Activated CD8-positive, alpha-beta memory T cell treated with anti-CD3 and anti-CD28 coated beads for 48 hours (primary cell): Measurements from ENCODE around the gene MYH9.
A peak's percentile ranks its signal among the peaks of the same experiment; 100 is the strongest.
"Not testable (repeated sequence)": the region's sequence is repeated elsewhere in the genome, so short reads cannot be mapped to it uniquely, and the experiment has no call there.

ENCODE experiments used
- DNase-seq, 3 experiments: peaks; one replicate each; pipeline ENCODE4 v3.0.0-alpha.2; 2020; ENCODE audit warnings: low read depth in 2 of 3, low spot score in 2 of 3

The MYH9 gene

DNA sequence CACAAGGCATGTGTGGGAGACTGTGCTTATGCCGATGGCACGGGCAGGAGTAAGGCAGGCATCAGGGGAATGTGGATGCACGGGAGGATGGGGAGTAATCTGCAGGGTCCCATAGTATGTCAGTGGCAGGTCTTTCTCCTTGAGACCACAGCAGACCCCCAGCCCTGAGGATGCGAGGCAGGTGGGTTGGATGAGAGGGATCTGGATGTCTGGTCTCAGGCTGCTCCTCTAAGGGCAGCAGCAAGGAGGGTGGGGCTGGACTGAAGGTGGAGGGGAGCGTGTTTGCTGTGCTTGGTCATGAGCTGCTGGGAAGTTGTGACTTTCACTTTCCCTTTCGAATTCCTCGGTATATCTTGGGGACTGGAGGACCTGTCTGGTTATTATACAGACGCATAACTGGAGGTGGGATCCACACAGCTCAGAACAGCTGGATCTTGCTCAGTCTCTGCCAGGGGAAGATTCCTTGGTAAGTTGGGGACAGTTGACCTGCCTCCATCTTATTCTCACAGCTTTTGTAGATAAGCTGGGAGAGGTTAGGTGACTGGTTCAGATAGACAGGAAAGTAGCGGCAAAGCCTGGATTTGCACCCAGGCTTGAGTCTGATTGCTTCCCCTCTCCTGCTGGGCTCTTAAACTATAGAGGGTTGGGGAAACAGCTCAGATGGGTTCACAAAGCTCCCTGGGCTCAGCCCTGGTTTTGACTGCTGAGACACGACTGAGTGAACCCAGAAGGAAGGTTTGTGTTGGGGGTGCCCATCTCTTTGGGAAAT, 134.8 kb downstream of the MYH9 start, which contains the start of gene APOL1:
APOL1 (plus strand) TSS at position 380 of the 769 bp plus-strand sequence. CDS start 1,823 bp downstream, outside the sequence.
- no peak for DNase-seq

DNA sequence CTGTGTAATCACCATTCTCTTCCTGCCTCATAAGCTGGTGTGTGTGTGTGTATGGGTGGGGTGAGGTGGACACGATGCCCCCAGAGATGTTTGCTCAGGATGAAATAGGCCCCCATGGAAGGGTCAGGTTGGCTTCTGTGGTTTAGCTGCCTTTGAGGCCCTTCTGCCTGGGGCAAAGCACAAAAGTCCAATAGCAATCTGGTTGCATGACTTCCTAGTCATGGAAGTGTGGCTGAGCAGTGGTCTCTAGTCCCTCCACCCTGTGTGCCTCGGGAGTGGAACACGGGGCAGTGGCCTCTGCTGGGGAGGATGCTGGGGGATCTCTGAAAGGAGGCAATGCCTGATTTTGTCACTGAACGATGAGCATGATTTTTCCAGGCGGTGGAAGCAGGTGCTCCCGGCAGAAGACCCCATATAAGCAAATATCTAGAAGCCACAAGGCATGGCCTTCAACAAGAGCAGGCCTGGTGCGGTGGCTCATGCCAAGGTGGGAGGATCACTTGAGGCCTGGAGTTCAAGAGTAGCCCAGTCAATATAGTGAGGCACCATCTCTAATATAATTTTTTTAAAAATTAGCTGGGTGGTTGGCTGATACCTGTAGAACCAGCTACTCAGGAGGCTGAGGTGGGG, 135.7 kb downstream of the MYH9 start:
- not testable (repeated sequence) for DNase-seq

DNA sequence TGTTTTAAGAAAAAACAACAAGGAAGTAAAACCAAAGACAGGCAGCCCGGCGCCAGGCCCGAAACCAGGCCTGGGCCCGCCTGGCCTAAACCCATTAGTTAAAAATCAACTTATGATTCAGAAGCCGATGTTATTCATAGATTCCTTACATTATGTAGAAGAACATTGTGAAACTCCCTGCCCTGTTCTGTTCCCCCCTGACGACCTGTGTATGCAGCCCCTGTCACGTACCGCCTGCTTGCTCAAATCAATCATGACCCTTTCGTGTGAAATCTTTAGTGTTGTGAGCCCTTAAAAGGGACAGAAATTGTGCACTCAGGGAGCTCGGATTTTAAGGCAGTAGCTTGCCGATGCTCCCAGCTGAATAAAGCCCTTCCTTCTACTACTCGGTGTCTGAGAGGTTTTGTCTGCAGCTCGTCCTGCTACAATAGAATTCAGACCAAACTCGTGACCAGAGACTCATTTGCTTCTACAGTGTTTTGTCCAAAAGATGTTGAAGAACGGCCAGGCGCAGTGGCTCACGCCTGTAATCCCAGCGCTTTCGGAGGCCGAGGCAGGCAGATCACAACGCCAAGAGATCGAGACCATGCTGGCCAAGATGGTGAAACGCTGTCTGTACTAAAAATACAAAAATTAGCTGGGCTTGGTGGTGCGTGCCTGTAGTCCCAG, 137.3 kb downstream of the MYH9 start:
- not testable (repeated sequence) for DNase-seq

DNA sequence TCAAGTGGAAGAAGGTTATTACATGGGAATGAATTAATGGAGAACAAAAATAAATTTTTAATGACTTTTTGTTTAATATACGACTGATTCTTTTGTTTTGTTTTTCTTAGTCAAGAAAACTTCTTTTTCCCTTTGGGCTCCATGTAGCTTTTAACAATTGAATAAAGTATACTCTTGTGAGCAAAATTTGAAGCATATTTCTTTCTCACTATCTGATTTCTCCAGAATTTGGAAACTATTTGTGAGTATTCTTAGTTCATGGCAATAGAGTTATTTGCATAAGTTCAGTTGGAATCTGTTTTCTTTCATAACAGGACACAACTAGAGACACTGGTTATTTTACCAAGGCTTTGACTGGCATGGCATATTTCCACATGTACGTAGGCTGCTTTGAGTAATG, 138.6 kb downstream of the MYH9 start:
- no peak for DNase-seq

DNA sequence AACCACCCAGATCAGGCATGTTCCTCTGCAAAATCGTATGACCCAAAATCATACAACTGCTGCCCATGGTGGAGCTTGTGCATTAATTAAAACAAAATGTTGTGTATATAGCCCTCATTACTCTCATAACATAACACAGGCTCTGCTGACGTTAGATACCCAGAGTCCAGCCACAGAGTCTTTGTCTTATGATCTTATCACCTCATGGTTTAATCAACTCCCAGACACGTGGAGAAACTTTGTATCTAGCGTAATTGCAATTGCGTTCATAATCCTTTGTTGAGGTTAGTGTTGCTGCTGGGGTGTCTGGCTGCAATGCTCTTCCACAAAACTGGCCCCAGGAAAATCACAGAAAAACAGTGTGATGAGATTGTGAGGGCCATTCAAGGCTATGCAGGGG, 139.8 kb downstream of the MYH9 start:
- DNase-seq = no peak

DNA sequence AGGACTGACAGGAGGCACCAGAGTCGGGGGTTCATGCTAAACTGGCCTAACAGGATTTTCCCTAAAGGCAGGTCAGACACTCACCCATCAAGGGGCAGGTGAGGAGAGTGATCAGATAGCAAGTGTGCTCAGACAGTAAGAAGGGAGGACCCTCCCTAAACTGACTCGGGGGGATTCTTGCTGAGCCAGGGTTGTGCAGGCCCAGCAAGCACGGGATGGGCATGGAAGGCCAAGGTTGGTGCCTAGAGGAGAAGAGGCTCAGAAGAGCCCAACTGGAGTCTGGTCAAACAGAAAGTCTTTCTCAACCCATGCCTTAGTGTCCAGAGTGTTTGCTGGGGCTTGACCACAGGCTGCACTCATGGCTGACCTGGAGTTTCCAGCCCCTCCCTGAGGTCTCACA, 141.0 kb downstream of the MYH9 start:
- DNase-seq = no peak

DNA sequence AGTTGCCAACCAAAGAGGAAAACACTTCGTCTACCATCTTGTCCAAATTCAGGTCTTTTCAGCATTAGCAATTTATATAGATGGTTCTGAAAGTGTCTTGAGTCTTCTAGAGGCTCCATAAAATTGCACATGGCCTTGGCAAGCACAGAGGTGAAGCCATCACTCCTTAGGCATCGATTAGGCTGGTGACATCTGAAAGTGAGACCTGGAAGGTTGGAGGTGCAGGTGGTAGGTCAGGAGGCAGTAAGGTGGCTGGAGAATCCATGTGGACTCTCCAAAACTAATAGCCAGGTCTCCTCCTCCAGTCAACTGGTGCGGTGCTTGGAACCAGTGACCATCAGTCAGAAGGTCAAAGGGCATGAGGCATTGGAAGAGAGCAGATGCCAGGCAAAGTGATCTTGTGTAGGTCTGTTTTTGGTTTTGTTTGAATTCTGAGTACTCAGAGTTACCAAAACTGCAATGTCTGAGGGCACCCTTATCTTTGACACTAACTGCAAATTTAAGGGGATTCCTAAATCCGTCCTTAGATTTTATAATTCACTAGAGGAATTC, 141.9 kb downstream of the MYH9 start:
- DNase-seq = no peak

DNA sequence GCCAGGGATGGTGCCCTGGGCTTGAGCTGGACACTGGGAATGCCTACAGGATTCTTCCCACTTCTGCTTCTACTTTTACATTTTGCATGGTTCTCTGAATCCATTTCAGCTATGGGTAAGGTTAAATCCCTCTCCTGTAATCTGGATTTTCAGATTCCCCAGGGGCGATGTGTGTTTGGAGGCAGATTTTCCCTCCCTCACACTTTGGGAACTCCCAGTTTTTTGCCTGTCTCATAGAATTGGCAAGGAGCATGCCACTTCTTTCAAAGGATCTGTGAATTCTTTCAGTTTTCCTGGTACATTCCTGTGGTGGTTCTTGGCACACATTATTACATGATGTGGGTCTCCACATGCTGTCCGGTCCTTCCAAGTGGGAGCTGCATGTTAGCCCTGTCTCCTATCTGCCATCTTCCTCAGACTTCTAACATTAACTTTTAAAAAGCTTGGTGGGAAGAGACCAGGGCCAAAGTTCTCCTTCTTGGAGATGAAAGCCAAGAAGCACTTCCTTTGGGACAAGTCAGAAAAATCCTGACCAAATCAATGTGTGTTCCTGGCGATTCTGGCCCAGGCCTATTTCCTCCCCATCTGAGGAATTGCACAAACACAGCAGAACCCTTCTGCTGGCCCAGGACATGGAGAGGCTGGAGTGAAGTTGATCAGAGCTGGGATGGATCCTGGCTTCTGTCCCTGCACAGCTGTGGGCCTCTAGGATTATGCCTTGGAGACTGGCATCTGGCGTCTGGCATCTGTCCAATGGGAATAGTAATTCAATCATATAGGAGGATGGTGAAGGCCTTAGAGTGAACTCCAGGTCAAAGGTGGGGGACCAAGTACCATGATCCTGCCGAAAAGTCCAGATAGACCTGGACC, 143.0 kb downstream of the MYH9 start:
- no peak for DNase-seq

DNA sequence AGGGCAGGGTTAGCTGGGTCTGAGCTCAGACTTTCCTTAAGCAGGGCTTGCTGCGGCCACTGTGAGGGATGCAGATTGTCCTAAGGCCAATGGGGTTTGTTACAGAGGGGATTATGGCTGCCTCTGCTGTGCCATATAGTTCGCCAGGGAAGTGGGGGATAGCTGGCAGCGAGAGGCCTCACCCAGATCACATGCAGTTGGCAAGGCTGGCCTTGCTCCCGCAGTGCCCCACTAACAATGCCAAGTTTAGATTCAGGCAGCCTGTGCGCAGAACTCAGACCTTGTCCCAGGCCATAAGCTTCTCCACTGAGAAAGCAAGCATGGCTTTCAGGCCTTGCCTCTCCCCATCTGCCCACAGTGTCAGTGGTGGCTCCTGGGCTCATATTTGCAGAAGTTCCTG, 143.8 kb downstream of the MYH9 start:
- DNase-seq = no peak

DNA sequence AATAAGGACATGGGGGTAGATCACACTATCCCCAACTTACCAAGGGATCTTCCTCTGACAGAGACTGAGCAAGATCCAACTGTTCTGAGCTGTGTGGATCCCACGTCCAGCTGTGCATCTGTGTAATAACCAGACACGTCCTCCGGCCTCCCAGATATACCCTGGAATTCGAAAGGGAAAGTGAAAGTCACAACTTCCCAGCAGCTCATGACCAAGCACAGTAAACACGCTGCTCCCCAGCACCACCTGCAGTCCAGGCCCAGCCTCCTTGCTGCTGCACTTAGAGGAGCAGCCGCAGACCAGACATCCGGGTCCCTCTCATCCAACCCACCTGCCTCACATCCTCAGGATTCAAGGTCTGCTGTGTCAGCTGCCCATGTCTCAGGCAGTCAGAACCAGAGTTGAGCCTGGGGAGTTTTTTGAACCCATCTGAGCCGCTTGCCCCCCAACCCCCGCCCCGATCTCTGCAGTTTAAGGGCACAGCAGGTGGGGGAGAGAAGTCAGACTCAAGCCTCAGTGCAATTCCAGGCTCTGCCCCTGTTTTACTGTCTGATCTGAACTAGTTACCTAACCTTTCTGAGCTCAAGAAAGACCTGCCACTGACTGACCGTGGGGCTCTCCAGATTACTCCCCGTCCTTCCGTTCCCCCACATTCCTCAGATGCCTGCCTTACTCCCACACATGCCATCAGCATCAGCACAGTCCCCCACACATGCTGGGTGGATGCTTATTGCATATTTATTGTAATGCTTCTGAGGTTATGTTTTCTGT, 148.2 kb downstream of the MYH9 start, which contains the start of gene APOL2:
APOL2 (minus strand) TSS at position 127 of the 771 bp plus-strand sequence. CDS start 6,365 bp downstream, outside the sequence.
- peak in 2 of 3 experiments; percentile 57 to 60 for DNase-seq

DNA sequence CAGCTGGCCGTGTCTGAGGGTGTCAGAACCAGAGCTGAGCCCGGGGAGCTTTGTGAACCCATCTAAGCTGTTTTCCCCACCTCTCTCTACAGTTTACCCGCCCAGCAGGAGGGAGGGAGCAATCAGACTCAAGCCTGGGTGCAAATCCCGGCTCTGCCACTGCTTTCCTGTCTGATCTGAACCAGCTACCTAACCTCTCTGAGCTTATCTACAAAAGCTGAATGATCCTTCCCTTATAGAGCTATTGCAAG, 148.7 kb downstream of the MYH9 start:
- DNase-seq = no peak

DNA sequence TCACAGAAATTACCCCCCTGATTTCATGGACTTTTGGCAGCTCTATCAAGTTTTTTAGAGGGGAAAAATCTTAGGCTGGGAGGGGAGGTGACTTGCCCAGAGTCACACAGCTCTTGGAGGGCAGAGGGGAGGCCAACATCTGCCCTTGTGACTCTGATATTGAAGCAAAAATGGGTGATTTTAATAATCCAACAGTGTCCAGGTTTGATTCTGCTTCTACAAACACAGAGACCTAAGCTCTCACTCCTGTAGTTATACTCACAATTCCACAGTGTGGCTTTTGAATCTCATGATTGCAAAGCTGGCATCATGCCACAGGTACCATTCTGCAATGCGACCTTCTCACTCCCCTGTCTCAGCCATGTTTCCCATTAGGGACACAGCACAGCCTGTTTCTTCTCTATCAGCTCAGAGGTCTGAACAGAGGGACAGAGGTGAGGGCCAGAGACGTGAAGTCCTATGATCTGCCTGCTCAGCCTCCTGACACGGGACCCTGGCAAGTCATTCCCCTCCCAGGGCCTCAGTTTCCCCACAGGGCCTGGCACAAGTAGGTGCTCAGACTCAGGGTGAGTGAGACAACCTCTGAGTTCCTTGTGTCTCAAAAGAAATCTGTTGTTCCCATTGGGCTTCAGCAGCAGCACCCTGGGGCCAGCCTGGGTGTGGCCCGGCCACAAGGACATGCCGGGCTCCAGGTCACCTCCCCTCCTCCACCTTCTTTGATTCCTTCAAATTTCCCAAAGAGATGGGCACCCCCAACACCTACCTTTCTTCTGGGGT, 149.2 kb downstream of the MYH9 start:
- no peak for DNase-seq

DNA sequence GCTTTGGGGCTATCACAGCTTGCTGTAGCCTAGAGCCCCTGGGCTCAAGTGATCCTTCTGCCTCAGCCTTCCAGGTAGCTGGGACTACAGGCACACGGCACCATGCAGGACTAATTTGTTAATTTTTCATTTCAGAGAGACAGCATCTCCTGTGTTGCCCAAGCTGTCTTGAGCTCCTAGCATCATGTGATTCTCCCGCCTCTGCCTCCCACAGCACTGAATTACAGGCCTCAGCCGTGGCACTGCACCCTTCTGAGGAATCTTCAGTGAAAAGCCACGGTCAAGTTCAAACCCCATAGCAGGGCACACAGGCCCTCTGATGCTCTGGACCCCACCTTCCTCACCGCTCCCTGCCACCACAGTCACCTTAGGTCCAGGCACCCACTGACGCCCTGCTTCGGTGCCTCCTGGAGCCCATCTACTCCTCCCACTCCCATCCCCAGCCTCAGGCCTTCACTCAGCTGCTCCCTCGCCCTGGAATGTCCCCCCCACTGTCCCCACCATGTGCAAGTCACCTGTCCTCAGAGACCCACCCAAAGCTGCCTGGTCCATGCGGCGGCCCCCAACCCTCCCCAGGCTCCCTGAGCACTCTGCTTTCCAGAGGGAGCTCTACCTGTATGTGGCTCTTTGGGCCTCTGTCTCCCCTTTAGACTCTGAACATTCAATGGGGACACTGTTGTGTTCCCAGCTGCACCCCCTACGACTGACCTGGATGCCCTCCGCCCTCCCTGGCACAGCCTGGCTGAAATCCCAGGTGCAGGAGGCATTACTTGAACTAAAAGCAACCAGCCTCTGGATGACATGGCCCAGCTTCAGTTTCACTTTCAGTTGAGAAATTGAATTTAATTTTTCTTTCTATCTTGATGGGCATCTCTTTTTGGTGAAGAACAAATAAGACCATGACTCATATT, 150.1 kb downstream of the MYH9 start:
- no peak for DNase-seq

DNA sequence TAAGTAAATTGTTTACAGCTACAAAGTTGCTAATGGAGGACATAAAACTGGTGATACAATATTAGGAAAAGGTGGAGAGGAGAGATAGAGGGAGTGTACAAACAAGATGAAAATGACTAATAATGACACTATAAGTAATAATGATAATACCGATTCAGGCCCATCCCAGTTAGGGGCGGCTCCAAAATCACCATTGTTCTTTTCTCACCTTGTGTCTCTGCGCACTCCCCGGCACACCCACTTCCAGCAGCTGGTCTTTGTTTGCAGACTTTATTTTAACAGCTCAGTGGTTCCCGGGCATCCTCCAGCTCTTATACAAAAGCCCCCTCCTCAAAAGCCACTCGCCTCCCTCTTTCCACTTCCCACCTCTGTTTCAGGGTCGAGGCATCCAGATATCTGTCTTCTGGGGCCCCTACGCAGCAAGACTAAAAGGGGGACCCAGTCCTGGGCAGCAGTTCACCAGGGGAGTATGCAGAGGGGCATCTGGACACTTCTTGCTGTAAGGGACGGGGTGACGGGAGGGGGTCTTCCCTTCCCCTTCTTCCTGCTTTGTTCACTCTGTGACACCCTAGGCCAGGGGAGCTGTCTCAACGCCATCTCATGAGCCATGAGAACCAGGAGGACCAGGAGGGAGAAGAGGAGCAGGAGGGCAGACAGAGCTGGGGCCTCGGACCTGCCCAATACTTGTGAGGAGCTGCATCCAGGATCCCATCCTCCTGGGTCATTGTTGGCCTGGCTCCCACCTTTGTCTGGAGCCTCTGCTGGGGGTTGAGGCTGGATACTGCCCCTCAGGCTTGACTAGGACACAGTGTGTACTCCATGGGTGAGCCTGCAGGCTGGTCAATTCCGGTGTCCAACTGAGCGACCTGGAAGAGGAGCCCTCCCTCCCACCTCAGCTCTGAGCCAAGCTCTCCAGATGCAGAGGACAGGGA, 151.1 kb downstream of the MYH9 start:
- no peak for DNase-seq

DNA sequence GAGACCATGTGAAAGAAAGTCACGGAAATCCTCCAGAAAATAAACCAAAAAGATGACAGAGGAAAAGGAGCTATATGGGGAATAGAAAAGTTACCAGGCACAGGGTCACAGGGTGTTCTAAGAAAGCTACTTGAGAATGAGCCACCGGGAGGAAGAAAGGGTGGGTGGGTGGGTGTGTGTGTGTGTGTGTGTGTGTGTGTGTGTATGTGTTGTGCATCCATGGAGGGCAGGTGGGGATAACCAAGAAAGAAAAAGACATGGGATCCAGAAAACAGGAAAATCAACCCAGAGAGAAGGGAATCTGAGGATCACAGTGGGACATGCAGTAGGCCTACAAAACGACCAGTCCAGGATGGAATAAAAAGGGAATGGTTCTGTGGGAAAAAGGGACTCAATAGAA, 152.2 kb downstream of the MYH9 start:
- DNase-seq = no peak

DNA sequence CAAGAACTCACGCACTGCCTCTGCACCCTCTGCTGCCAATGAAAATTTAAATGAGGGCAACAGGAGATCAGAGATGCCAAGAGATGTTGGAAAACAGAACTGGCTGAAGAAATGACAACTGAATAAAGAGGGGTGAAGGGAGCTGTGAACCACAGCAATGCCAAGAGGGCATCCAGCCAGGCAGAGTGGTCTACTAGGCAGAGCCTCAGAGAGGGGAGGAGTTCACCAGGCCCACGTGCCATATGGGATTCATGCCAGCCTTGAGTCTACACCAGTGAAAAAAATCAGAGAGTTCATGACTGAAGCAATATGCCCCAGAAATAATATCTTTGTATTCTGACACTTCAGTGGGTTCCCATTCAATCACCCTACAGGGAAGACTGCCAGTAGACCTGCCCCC, 152.8 kb downstream of the MYH9 start:
- DNase-seq = no peak

DNA sequence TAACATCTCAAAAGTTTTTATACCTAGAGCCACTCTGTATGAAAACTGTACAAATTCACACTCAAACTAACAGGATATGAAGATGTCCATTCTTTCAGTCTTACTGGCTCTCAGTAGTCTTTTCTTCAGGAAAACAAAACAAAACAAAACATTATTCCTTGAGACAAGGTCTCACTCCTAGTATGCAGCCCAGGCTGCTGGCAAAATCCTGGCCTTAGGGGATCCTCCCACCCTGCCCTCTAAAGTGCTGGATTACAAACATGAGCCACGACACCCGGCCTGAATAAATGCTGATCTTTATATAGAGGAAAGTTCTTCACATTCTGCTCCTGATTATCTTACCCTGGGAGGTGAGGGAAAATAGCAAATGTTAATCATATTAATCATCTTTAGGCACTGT, 153.6 kb downstream of the MYH9 start:
- DNase-seq = no peak
